HG02943 (cell line): Measurements from ENCODE around the gene OR13A1.
"Not testable (repeated sequence)": the region's sequence is repeated elsewhere in the genome, so short reads cannot be mapped to it uniquely, and the experiment has no call there.

Source experiments
- ATAC-seq: cut with Tn5 transposase; IDR thresholded peaks from one replicate; pipeline ENCODE4 v1.9.1; 2021; ENCODE audit warnings: mild to moderate bottlenecking, low read depth, moderate library complexity; ENCODE audit not compliant: unreplicated experiment

Gene OR13A1, protein sequence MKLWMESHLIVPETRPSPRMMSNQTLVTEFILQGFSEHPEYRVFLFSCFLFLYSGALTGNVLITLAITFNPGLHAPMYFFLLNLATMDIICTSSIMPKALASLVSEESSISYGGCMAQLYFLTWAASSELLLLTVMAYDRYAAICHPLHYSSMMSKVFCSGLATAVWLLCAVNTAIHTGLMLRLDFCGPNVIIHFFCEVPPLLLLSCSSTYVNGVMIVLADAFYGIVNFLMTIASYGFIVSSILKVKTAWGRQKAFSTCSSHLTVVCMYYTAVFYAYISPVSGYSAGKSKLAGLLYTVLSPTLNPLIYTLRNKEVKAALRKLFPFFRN

DNA sequence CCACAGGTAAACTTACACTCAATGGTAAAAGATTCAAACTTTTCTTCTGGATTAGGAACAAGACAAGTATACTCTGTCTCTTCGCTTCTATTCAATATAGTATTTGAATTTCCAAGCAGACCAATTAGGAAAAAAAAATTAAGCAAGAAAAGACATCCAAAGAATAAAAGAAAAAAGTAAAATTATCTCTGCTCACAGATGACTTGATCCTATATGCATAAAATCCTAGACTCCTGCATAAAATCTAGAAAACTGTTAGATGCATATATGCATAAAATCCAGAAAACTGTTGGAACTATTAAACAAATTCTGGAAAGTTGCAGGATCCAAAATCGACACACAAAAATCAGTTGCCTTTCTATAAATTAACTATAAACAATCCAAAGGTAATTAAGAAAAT is at the start of gene OR13A1:
Gene OR13A1 (minus strand): TSS at position 101 of the 400 bp plus-strand sequence. CDS start 11,186 bp downstream, outside the sequence.
- no peak for ATAC-seq

DNA sequence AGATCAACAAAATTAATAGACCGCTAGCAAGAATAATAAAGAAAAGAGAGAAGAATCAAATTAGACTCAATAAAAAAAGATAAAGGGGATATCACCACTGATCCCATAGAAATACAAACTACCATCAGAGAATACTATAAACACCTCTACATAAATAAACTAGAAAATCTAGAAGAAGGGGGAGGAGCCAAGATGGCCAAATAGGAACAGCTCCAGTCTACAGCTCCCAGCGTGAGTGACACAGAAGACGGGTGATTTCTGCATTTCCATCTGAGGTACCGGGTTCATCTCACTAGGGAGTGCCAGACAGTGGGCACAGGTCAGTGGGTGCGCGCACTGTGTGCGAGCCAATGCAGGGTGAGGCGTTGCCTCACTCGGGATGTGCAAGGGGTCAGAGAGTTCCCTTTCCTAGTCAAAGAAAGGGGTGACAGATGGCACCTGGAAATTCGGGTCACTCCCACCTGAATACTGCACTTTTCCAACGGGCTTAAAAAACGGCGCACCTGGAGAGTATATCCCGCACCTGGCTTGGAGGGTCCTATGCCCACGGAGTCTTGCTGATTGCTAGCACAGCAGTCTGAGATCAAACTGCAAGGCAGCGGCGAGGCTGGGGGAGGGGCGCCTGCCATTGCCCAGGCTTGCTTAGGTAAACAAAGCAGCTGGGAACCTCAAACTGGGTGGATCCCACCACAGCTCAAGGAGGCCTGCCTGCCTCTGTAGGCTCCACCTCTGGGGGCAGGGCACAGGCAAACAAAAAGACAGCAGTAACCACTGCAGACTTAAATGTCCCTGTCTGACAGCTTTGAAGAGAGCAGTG is 46.8 kb upstream of the OR13A1 start:
- ATAC-seq = not testable (repeated sequence)

DNA sequence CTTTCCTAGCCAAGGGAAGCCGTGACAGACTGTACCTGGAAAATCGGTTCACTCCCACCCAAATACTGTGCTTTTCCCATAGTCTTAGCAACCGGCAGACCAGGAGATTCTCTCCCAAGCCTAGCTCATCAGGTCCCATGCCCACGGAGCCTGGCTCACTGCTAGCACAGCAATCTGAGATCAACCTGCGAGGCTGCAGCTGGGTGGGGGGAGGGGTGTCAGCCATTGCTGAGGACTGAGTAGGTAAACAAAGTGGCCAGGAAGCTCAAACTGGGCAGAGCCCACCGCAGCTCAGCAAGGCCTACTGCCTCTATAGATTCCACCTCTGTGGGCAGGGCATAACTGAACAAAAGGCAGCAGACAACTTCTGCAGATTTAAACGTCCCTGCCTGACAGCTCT is 43.6 kb upstream of the OR13A1 start:
- ATAC-seq = not testable (repeated sequence)

DNA sequence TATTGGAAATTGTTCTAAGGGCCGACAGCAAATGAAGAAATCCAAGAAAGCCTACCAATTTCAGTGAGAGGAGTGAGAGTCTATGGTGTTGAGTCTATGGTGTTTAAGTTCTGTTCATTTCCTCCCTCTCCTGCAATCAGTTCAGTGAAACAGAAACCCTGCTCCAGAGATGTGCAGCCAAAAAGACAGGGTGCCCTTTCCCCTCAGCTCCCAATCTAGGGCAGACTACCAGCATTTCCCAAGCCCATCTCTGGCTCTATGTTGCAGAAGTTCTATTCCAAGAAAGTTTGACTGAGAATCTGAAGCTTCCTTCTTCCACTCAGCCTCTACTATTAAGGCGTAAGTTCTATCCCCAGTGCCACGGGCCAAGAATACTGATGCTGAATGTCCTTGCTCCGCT is 40.1 kb upstream of the OR13A1 start:
- no peak for ATAC-seq

DNA sequence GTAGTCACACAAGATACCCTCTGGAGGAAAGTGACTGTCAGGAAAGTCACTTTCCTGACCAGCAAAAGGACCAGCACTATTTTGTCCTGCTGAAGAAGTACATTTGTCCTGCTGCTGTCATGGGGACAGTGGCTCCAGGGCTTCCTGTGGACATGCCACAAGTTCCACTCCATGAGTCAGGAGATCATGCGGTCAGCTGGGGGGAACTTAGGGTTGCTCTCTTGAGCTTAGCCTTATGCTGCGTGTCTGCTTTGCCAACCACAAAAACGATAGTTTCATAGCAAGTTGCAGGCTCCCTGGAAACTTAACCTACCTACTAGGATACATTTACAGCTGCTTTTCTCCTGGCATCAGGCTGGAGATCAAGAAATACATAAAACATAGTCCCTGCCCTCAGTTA is 38.9 kb upstream of the OR13A1 start:
- no peak for ATAC-seq

DNA sequence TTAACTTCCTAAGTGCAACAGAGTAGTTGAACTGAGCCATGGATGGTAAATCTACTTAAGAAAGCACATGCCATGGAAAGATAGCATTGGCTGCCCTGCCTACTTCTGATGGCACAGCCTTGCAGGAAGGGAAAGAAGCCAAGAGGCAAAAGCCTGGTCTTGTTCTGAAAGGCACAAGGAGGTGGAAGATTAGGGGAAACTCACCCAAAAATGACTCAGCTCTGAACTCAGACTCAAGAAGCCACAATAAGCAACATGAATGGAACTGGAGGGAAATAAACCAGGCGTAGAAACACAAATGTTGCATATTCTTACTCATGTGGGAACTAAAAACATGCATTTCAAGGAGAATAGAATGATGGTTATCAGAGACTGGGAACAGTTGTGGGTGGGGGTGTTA is 37.8 kb upstream of the OR13A1 start:
- ATAC-seq = no peak

DNA sequence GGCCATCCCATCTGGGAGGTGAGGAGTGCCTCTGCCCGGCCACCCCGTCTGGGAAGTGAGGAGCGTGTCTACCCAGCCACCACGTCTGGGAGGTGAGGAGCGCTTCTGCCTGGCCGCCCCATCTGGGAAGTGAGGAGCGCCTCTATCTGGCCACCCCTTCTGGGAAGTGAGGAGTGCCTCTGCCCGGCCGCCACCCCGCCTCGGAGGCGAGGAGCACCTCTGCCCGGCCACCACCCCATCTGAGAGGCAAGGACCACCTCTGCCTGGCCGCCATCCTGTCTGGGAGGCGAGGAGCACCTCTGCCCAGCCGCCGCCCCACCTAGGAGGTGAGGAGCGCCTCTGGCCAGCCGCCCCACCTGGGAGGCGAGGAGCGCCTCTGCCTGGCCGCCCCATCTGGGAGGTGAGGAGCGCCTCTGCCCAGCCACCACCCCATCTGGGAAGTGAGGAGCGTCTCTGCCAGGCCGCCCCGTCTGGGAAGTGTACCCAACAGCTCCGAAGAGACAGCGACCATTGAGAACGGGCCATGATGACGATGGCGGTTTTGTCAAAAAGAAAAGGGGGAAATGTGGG is 32.9 kb upstream of the OR13A1 start:
- ATAC-seq = not testable (repeated sequence)

DNA sequence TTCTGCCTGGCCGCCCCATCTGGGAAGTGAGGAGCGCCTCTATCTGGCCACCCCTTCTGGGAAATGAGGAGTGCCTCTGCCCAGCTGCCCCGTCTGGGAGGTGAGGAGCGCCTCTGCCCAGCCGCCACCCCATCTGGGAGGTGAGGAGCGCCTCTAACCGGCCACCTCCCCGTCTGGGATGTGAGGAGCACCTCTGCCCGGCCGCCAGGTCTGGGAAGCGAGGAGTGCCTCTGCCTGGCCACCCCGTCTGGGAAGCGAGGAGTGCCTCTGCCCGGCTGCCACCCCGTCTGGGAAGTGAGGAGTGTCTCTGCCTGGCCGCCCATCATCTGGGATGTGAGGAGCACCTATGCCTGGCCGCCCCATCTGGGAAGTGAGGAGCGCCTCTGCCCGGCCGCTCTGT is 32.1 kb upstream of the OR13A1 start:
- ATAC-seq = not testable (repeated sequence)

DNA sequence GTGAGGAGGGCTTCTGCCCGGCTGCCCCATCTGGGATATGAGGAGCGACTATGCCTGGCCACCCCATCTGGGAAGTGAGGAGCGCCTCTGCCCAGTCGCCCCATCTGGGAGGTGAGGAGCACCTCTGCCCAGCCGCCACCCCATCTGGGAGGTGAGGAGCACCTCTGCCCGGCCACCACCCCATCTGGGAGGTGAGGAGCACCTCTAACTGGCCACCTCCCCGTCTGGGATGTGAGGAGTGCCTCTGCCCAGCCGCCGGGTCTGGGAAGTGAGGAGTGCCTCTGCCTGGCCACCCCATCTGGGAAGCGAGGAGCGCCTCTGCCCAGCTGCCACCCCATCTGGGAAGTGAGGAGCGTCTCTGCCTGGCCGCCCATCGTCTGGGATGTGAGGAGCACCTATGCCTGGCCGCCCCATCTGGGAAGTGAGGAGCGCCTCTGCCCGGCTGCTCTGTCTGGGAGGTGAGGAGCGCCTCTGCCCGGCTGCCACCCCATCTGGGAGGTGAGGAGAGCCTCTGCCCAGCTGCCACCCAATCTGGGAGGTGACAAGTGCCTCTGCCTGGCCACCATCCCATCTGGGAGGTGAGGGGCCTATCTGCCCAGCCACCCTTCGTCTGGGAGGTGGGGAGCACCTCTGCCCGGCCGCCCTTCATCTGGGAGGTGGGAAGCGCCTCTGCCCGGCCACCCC is 31.4 kb upstream of the OR13A1 start:
- ATAC-seq = not testable (repeated sequence)

DNA sequence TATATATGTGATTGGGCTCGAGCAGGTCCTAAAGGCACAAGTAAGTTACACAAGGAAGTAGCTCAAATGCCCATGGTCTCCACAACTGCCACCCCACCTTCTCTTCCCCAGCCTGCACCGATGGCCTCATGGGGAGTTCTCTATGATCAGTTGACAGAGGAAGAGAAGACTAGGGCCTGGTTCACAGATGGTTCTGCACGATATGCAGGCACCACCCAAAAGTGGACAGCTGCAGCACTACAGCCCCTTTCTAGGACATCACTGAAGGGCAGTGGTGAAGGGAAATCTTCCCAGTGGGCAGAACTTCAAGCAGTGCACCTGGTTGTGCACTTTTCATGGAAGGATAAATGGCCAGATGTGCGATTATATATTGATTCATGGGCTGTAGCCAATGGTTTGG is 25.0 kb upstream of the OR13A1 start:
- not testable (repeated sequence) for ATAC-seq

DNA sequence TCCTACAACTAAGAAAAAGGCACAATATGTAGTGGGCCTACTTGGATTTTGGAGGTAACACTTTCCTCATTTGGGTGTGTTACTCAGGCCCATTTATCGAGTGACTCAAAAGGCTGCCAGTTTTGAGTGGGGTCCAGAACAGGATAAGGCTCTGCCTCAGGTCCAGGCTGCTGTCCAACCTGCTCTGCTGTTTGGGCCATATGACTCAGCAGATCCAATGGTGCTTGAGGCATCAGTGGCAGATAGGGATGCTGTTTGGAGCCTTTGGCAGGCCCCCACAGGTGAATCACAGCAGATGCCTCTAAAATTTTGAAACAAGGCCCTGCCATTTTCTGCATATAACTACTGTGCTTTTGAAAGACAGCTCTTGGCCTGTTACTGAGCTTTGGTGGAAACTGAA is 24.5 kb upstream of the OR13A1 start:
- ATAC-seq = no peak

DNA sequence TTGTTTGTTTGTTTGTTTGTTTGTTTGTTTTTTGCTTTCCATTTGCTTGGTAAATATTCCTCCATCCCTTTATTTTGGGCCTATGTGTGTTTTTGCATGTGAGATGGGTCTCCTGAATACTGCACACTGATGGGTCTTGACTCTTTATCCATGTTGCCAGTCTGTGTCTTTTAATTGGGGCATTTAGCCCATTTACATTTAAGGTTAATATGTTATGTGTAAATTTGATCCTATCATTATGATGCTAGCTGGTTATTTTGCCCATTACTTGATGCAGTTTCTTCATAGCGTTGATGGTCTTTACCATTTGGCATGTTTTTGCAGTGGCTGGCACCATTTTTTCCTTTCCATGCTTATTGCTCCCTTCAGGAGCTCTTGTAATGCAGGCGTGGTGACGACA is 16.4 kb upstream of the OR13A1 start:
- not testable (repeated sequence) for ATAC-seq

DNA sequence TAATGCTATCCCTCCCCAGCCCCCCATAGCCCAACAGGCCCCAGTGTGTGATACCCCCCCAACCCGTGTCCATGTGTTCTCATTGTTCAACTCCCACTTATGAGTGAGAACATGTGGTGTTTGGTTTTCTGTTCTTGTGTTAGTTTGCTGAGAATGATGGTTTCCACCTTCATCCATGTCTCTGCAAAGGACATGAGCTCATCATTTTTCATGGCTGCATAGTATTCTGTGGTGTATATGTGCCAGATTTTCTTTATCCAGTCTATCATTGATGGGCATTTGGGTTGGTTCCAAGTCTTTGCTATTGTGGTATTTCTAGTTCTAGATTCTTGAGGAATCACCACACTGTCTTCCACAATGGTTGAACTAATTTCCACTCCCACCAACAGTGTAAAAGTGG is 11.5 kb upstream of the OR13A1 start:
- ATAC-seq = not testable (repeated sequence)

DNA sequence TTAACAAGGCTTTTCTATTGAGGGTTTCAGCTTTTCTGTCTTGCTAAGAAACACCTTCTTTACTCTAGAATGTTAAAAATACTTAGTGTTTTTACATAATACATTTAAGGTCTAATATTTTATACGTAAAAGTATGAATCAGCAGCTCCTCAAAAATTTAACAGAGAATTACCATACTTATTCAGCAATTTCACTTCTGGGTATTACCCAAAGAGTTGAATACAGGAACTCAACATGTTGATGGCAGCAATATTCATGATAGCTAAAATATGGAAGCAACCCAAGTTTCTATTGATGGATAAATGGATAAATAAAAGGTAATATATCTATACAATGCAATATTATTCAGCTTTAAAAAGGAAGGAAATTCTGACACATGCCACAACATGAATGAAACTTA is 9.7 kb upstream of the OR13A1 start:
- no peak for ATAC-seq

DNA sequence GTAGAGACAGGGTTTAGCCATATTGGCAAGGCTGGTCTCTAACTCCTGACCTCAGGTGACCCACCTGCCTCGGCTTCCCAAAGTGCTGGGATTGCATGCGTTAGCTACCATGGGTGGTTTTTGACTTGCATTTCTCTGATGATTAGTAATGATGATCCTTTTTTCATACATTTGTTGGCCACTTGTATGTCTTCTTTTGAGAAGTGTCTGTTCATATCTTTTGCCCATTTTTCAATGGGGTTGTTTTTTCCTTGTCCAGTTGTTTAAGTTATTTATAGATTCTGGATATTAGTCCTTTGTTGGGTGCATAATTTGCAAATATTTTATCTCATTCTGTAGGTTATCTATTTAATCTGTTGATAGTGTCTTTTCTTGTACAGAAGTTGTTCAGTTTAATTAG is 4.3 kb upstream of the OR13A1 start:
- no peak for ATAC-seq

DNA sequence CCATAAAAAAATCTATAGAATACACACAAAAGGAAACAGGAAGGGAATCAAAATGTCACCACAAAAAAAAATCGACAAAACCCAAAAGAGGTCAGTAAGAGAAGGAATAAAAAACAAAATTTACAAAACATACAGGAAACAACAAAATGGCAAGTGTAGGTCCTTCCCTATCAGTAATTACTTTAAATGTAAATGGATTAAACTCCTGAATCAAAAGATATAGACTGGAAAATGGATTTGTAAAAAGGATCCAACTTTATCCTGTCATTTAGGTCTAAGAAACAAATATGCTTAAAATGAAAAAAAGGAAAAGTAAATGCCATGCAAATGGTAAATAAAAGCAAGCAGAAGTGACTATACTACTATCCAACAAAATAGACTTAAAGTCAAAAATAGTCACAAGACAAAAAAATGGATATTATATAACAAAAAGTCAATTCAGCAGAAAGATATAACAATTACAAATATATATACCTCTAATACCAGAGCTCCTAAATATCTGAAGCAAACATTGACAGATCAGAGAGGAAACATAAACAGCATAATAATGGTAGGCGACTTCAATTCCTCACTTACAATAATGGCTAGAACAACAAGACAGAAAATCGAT is 2.0 kb downstream of the OR13A1 start:
- ATAC-seq = no peak

DNA sequence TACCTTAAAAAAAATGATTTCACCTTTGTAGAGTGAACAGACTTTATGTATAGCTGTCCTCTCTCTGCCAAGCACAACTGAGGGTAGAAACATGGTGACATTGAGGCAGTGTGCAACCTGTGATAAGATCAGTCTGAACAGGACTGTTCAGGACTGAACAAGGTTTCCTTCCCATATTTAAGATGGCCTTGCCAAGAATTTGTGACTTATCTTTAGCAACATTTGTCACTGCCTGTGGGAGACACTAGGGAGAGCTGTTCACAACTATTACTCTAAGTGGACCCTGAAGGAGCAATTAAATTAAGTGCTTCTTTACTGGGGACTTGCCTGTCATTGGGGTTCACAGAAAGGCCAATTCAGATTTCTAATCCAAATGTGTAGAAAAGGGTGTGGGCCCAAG is 6.7 kb downstream of the OR13A1 start:
- no peak for ATAC-seq

DNA sequence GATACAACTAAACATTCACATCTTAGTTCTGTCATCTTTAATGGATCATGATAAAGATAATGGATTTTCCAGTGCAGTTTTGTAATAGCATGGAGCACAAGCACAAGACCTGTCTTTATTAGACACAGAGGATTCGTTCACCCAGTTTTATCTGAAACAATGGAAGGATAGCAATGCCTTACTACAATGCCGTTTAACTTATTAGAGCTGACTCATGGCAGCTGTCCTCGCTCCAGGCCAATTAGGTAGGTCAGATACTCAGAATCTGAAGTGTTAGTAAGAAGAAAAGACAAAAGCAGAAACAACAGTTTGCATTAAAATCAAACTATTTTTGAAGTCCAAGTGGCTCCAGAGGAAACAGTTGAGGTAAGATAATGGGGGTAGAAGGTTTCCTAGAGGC is 12.8 kb downstream of the OR13A1 start:
- no peak for ATAC-seq

DNA sequence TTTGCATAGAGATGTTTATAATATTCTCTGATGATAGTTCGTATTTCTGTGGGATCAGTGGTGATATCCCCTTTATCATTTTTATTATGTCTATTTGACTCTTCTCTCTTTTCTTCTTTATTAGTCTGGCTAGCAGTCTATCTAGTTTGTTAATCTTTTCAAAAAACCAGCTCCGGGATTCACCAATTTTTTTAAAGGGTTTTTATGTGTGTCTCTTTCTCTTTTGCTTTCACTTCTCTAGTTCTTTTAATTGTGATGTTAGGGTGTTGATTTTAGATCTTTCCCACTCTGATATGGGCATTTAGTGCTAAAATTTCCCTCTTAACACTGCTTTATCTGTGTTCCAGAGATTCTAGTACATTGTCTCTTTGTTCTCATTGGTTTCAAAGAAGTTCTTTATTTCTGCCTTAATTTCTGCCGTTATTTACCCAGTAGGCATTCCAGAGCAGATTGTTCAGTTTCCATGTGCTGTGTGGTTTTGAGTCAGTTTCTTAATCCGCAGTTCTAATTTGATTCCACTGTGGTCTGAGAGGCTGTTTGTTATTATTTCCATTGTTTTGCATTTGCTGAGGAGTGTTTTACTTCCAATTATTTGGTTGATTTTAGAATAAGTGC is 17.0 kb downstream of the OR13A1 start:
- ATAC-seq = not testable (repeated sequence)

DNA sequence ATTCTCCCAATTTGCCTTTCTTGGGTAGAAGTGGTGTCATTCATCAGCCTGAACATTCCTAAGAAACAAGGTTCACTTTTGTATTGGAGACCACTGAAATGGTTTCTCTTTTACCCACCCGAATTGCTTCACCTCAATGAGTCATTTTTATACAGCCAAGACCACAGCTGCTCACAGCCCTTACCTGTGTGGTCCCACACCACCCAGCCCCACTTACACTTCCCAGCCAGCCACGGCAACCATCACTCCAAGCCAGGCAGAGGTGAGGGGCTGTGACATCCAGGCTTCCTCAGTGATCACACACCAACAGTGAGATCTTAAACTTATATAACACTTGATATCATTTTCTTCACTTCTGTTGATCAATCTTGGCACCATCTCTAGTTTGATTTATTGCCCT is 20.7 kb downstream of the OR13A1 start:
- ATAC-seq = no peak
